GM19023 (cell line): ENCODE data around the gene CDH23.

Experiments used
- ATAC-seq: cut with Tn5 transposase; IDR thresholded peaks from one replicate; pipeline ENCODE4 v1.9.1; 2021; ENCODE audit warnings: mild to moderate bottlenecking, moderate library complexity; ENCODE audit not compliant: unreplicated experiment

CDH23 gene

DNA sequence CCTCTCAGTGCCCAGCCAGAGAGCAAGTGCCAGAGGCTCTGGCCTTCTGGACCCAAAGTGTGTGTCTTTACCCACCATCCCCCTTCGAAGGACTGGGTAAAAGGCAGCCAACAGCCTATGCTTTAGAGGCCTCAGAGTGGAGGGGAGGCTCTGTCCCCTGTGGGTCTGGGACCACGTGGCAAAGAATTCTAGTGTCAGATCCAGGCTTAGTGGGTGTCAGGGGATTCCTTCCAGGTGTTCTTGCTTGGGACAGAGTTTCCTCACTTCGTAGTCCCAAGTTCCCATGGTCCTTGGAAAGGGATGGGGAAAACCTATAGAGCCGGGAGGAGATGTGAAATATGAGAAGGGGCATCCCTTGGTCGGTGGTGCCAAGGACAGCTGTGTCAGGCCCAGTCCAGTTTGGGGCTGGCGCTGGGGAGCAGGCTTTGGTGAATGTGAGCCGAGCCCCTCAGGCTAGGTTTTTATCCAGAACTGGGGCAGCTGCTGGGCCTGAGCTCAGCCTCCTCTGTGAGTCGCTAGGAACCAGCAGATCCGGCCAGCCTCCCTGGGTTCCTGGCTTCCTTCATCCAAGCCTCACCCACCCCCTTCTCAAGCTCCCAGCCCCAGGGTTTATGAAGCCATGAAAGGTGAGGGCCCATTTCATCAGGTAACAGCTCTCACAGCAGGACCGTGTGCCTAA lies 251.7 kb downstream of the CDH23 start:
- no peak for ATAC-seq

DNA sequence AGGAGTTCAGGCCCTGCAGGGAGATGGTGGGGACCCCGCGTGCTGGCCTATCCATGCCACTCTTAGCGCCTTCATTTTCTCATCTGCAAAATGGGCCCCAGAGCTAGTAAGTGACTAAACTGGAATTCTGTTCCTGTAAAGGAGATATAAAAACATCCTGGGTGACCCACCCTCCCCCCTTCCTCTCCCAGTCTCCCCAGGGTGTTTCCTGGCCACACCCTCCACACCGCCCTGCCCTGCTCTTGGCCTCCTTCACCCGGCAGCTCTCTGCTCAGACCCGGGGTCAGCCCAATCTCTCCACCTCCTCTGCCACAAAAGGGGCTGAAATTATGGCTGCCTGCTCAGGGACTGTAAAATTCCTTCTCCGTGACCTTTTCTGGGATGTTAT lies 252.2 kb downstream of the CDH23 start:
- no peak for ATAC-seq

GRCh38 chr10:71649631-71650030 lies 252.9 kb downstream of the CDH23 start:
- ATAC-seq: no peak

GRCh38 chr10:71650397-71650796 lies 253.7 kb downstream of the CDH23 start:
- ATAC-seq: no peak

DNA sequence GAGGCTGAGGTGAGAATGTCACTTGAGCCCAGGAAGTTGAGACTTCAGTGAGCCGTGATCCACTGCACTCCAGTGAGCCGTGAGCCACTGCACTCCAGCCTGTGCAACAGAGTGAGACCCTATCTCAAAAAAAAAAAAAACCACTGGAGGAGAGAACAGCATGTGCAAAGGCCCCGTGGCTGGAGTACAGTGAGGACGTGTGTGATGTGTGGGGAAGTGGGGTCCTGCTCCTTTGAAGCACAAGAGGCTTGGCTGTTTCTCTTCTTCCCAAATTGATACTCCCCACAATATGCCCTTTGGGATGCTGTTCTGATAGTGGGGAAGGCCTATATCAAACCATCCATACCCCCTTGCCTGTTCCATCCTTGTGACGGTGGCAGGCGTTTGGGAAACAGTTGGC lies 254.7 kb downstream of the CDH23 start:
- ATAC-seq: no peak

DNA sequence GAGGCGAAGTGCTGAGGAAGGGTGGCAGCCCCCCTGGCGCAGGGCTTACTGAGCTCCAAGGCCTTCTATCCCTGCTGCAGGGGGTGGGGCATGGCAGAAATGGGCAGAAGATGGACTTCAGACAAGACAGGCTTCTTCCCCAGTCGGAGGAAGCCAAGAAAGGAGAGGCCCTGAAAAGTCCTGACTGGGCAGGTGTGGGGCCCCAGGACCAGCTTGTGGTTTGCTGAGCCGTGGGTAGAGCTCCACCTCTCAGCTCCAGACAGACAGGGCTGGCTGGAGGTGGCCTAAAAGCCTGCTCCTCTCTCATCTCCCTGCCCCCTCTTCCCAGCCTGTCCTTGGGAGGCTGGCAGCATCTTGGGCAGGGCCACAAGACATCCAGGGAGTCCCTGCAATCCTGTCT lies 255.2 kb downstream of the CDH23 start:
- no peak for ATAC-seq

- no peak for ATAC-seq
Measured at GRCh38 chr10:71653044-71653443, 256.3 kb downstream of the CDH23 start.

- ATAC-seq: no peak
Measured at GRCh38 chr10:71656220-71656619, 259.5 kb downstream of the CDH23 start.

GRCh38 chr10:71657604-71658466 lies 261.1 kb downstream of the CDH23 start:
- no peak for ATAC-seq

DNA sequence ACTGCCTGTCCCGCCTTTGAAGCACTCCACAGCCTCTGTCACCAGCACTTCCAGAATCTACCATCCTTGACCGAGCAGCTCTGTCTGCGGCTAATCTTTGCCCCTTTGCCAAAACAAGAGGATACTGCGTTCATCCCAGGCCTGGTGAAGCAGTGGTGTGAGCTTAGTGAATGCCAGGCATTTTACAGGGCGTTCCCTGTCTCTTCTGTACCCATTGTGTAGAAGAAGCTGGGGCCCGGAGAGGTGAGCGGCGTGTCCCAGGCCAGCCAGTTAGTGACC lies 261.7 kb downstream of the CDH23 start:
- ATAC-seq: no peak

- no peak for ATAC-seq
Measured at GRCh38 chr10:71659111-71659634, 262.5 kb downstream of the CDH23 start.

DNA sequence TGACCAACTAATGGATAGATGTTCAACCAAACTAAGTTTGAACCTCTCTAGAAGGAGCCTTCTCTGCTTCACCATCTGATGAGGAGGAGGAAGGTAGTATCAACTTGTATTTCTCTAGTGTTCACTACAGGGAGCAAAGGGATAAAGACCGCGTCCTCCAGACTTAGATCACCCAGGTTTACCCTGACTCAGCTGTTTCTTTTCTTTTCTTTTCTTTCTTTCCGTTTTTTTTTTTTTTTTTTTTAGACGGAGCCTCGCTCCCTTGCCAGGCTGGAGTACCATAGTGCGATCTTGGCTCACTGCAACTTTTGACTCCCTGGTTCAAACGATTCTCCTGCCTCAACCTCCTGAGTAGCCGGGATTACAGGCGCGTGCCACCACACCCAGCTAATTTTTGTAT lies 263.0 kb downstream of the CDH23 start:
- ATAC-seq: no peak

GRCh38 chr10:71660313-71660712 lies 263.6 kb downstream of the CDH23 start:
- ATAC-seq: no peak

GRCh38 chr10:71661060-71661622 lies 264.4 kb downstream of the CDH23 start:
- no peak for ATAC-seq

GRCh38 chr10:71661779-71662336 lies 265.1 kb downstream of the CDH23 start:
- no peak for ATAC-seq

DNA sequence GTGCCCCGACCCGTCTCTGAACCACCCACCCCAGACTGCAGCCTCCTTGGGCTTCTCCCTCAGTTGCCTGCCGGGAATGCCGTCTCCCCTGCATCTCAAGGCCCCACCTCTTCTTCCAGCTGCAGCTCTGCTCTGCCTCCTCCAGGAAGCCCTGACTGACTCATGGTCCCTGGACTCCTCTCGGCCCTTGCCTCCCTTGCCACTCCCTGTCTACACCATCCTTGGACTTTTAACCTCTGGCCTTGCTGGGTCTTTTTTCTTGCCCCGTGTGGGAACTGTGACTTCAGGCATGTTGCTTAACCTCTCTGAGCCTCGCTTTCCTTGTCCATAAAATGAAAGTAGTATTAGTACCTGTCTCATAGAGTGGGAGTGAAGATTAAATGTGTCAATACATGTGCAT lies 266.6 kb downstream of the CDH23 start:
- ATAC-seq: no peak

DNA sequence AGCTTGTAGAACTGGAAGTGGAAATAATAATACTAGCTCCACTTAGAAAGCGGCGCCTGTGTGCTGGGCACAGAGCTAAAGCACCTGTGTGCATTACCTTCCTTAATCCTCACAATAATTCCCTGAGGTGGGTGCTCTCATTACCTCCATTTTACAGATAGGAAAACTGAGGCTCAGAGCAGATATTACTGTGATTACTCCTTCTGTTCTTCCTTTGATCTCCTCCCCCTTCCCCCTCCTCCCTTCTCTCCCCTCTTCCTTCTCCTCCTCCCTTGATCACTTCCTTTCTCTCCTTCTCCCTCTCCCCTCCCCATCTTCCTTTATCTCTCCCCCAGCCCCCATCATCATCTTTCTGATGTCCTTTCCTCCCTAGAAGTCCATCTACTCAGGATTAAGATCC lies 267.9 kb downstream of the CDH23 start:
- ATAC-seq: no peak

DNA sequence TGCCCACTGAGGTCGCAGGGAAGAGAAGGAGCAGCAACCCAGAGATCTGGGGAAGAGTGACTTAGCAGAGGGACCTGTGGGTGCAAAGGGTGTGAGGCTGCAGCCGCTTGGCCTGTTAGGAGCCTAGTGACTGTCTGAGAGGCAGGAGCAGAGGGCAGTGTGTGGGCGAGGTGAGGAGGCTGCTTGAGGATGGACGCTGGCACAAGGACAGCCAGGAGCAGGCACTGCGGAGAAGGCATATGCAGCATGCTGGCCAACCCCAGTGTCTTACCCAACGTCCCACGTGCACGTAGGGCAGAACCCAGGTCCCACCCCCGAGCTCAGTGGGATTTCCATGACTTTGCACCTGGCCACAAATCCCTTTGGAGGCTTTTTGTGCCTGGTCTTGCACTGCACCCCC lies 268.7 kb downstream of the CDH23 start:
- no peak for ATAC-seq

- no peak for ATAC-seq
Measured at GRCh38 chr10:71666639-71667386, 270.1 kb downstream of the CDH23 start.

GRCh38 chr10:71667387-71667752 lies 270.6 kb downstream of the CDH23 start:
- no peak for ATAC-seq
